Measurements from ENCODE around the gene PLK3. TPM values are rescaled to one million over a fixed set of nuclear protein-coding genes. Genes with fewer than 3 reads are reported as not detected.

PLK3 gene
- total and polyA plus RNA-seq, 10 of the 15 experiments (the other 5 are each of a cell fraction or from before 2014, with no cell fraction given), result 1.5 to 23.2 (median 12.1) TPM

- in situ Hi-C loops (cut with MboI) (no loop called here), intact Hi-C loops (cut with micrococcal nuclease; ENCODE audit: unreplicated experiment) (no loop called here)
- H2AFZ ChIP-seq (ENCODE audit: control insufficient read depth, low read depth, low read length), result no peak overlapping the region
- H3K79me2 ChIP-seq (ENCODE audit: control insufficient read depth, insufficient read depth, low read length), result no peaks in the 10 kb centered on the region
- 100% methylated on average over 1 of the region's 1 CpG for WGBS (ENCODE audit: insufficient coverage, insufficient replicate concordance, low lambda C conversion rate, missing lambda C conversion rate)
- H3K36me3 ChIP-seq (ENCODE audit: control insufficient read depth in 2 of 2, insufficient read depth in 2 of 2, low read length in 1 of 2), result peaks cover 0 to 5% of the 10 kb centered on the region in 2 experiments; a peak in 2 of 4 replicates
- DNase-seq (ENCODE audit: low read depth, low spot score) (no peak), ATAC-seq (no peak), FAIRE-seq (no peak)
- H3K27me3 ChIP-seq (replicated peaks in 1 of 2; ENCODE audit: control insufficient read depth in 2 of 2, insufficient read depth in 2 of 2, low read length in 1 of 2), result no peaks in the 10 kb centered on the region
- BruUV-seq (replicated peaks), result no TSS peak
- no peaks in the 10 kb centered on the region for H4K20me1 ChIP-seq (ENCODE audit: control insufficient read depth, insufficient read depth)
- H3K9me3 ChIP-seq (replicated peaks; ENCODE audit: control insufficient read depth, insufficient read depth, low read length), result no peaks in the 10 kb centered on the region
- H3K4me1 ChIP-seq (ENCODE audit: control insufficient read depth, insufficient read depth, low read length), result peaks cover 3% of the 10 kb centered on the region; the same call in 1 of the 2 replicates
- H3K4me3 ChIP-seq, result no peak overlapping the region
- H3K9ac ChIP-seq (ENCODE audit: control insufficient read depth, insufficient read depth, low read length), result no peak overlapping the region
- no peak overlapping the region for H3K4me2 ChIP-seq (ENCODE audit: control insufficient read depth, insufficient read depth)
- H3K27ac ChIP-seq (ENCODE audit: control insufficient read depth, insufficient read depth), result no peak overlapping the region
- ChIA-PET POLR2A (no interaction called here), SMC1A (ENCODE audit: uncharacterized antibody, unreplicated experiment) (no interaction called here), RAD21 (ENCODE audit: unreplicated experiment) (no interaction called here), CTCF (no interaction called here)
- TF ChIP-seq BHLHE40 (IDR thresholded peaks at IDR 0.05; ENCODE audit: borderline replicate concordance in 1 of 2, low read depth in 2 of 2, low read length in 1 of 2) (no peak), SMARCA5 (IDR thresholded peaks at IDR 0.05) (no peak), IKZF1 (conservative IDR thresholded peaks at IDR 0.05) (no peak), KDM1A (IDR thresholded peaks at IDR 0.05; ENCODE audit: borderline replicate concordance) (no peak), CHD1 (IDR thresholded peaks at IDR 0.05; ENCODE audit: low read depth, low read length) (no peak)
Observed at GRCh38 chr1:44854970-44855369, 54.8 kb downstream of the PLK3 start.

Small RNAs within 50 kb of the gene (small RNA-seq; reads per million reads assigned to genes)
- not detected for gene AL136380.1
- 272 reads per million, percentile 99 among the genes with 10 or more reads in this experiment for gene SNORD38A
- not detected for gene SNORD38B
- gene SNORD46, result 3,353 reads per million, percentile 100 among the genes with 10 or more reads in this experiment
- gene SNORD55, result not detected

Other genes with a start within 250 kb of the PLK3 start
Only the 7 nearest of the 12 such genes appear.
- gene RNU5D-1, start 69.2 kb upstream of the PLK3 start, total RNA-seq (2014; rRNA removed), result not detected in 2 replicates
- not detected in 2 replicates for gene RNU5D-1, start 69.2 kb upstream of the PLK3 start, total RNA-seq (2014; rRNA removed; fragmentation: Illumina TruSeq; extraction: Trizol)
- not detected in 2 replicates for gene RNU5D-1, start 69.2 kb upstream of the PLK3 start, total RNA-seq (2021)
- gene RNU5D-1, start 69.2 kb upstream of the PLK3 start, polyA plus RNA-seq (2011; rRNA removed), result not detected in 2 replicates
- not detected in 2 replicates for gene RNU5D-1, start 69.2 kb upstream of the PLK3 start, polyA plus RNA-seq (2014; fragmentation: Illumina TruSeq; extraction: Trizol)
- not detected for gene RNU5D-1, start 69.2 kb upstream of the PLK3 start, polyA plus RNA-seq (2014; fragmentation: Nextera tagmentation; extraction: Ambion mirVana)
- gene RNU5D-1, start 69.2 kb upstream of the PLK3 start, polyA plus RNA-seq (2014; rRNA removed), result not detected in 2 replicates
- gene RNU5D-1, start 69.2 kb upstream of the PLK3 start, polyA plus RNA-seq (2016; fragmentation: Nextera tagmentation; extraction: Ambion mirVana), result not detected
- gene KIF2C, start 60.5 kb upstream of the PLK3 start, total RNA-seq (2014; rRNA removed), result 73.1 and 78.7 TPM in 2 replicates
- gene KIF2C, start 60.5 kb upstream of the PLK3 start, total RNA-seq (2014; rRNA removed; fragmentation: Illumina TruSeq; extraction: Trizol), result 80.7 and 85.6 TPM in 2 replicates
- 75.0 and 81.9 TPM in 2 replicates for gene KIF2C, start 60.5 kb upstream of the PLK3 start, total RNA-seq (2021)
- gene KIF2C, start 60.5 kb upstream of the PLK3 start, polyA plus RNA-seq (2011; rRNA removed), result 95.0 and 97.8 TPM in 2 replicates
- gene KIF2C, start 60.5 kb upstream of the PLK3 start, polyA plus RNA-seq (2014; fragmentation: Illumina TruSeq; extraction: Trizol), result 88.9 and 99.3 TPM in 2 replicates
- 10 to 100 TPM; 42.3 to 45.5 TPM for gene KIF2C, start 60.5 kb upstream of the PLK3 start, polyA plus RNA-seq (2014; fragmentation: Nextera tagmentation; extraction: Ambion mirVana)
- gene KIF2C, start 60.5 kb upstream of the PLK3 start, polyA plus RNA-seq (2014; rRNA removed), result 70.8 and 75.1 TPM in 2 replicates
- 100 to 1,000 TPM in 1 of 2 experiments, 10 to 100 TPM in 1; 99.3 to 104 TPM for gene KIF2C, start 60.5 kb upstream of the PLK3 start, polyA plus RNA-seq (2016; fragmentation: Nextera tagmentation; extraction: Ambion mirVana)
- gene RPS8, start 24.8 kb upstream of the PLK3 start, total RNA-seq (2014; rRNA removed), result 3,351 and 3,453 TPM in 2 replicates
- 3,065 and 3,117 TPM in 2 replicates for gene RPS8, start 24.8 kb upstream of the PLK3 start, total RNA-seq (2014; rRNA removed; fragmentation: Illumina TruSeq; extraction: Trizol)
- 3,050 and 3,180 TPM in 2 replicates for gene RPS8, start 24.8 kb upstream of the PLK3 start, total RNA-seq (2021)
- gene RPS8, start 24.8 kb upstream of the PLK3 start, polyA plus RNA-seq (2011; rRNA removed), result 2,404 and 2,482 TPM in 2 replicates
- 1,912 and 2,704 TPM in 2 replicates for gene RPS8, start 24.8 kb upstream of the PLK3 start, polyA plus RNA-seq (2014; fragmentation: Illumina TruSeq; extraction: Trizol)
- gene RPS8, start 24.8 kb upstream of the PLK3 start, polyA plus RNA-seq (2014; fragmentation: Nextera tagmentation; extraction: Ambion mirVana), result 1,000 to 10,000 TPM; 2,238 to 3,059 TPM
- gene RPS8, start 24.8 kb upstream of the PLK3 start, polyA plus RNA-seq (2014; rRNA removed), result 3,141 and 3,461 TPM in 2 replicates
- 1,000 to 10,000 TPM; 1,296 to 1,343 TPM for gene RPS8, start 24.8 kb upstream of the PLK3 start, polyA plus RNA-seq (2016; fragmentation: Nextera tagmentation; extraction: Ambion mirVana)
- 0.65 and 0.85 TPM in 2 replicates for gene BEST4, start 12.2 kb upstream of the PLK3 start, total RNA-seq (2014; rRNA removed)
- 0.40 and 0.46 TPM in 2 replicates for gene BEST4, start 12.2 kb upstream of the PLK3 start, total RNA-seq (2014; rRNA removed; fragmentation: Illumina TruSeq; extraction: Trizol)
- 1.3 and 1.5 TPM in 2 replicates for gene BEST4, start 12.2 kb upstream of the PLK3 start, total RNA-seq (2021)
- gene BEST4, start 12.2 kb upstream of the PLK3 start, polyA plus RNA-seq (2011; rRNA removed), result 0.08 TPM in 1 of 2 replicates, not detected in the other
- gene BEST4, start 12.2 kb upstream of the PLK3 start, polyA plus RNA-seq (2014; fragmentation: Illumina TruSeq; extraction: Trizol), result 0.38 and 0.73 TPM in 2 replicates
- gene BEST4, start 12.2 kb upstream of the PLK3 start, polyA plus RNA-seq (2014; fragmentation: Nextera tagmentation; extraction: Ambion mirVana), result under 1 TPM; 0.06 to 0.20 TPM
- 0.76 and 0.94 TPM in 2 replicates for gene BEST4, start 12.2 kb upstream of the PLK3 start, polyA plus RNA-seq (2014; rRNA removed)
- under 1 TPM; 0.43 to 0.98 TPM for gene BEST4, start 12.2 kb upstream of the PLK3 start, polyA plus RNA-seq (2016; fragmentation: Nextera tagmentation; extraction: Ambion mirVana)
- not detected in 2 replicates for gene DYNLT4, start 7.0 kb downstream of the PLK3 start, total RNA-seq (2014; rRNA removed)
- not detected in 2 replicates for gene DYNLT4, start 7.0 kb downstream of the PLK3 start, total RNA-seq (2014; rRNA removed; fragmentation: Illumina TruSeq; extraction: Trizol)
- gene DYNLT4, start 7.0 kb downstream of the PLK3 start, total RNA-seq (2021), result 0.28 and 0.45 TPM in 2 replicates
- gene DYNLT4, start 7.0 kb downstream of the PLK3 start, polyA plus RNA-seq (2011; rRNA removed), result not detected in 2 replicates
- not detected in 2 replicates for gene DYNLT4, start 7.0 kb downstream of the PLK3 start, polyA plus RNA-seq (2014; fragmentation: Illumina TruSeq; extraction: Trizol)
- not detected for gene DYNLT4, start 7.0 kb downstream of the PLK3 start, polyA plus RNA-seq (2014; fragmentation: Nextera tagmentation; extraction: Ambion mirVana)
- not detected in 2 replicates for gene DYNLT4, start 7.0 kb downstream of the PLK3 start, polyA plus RNA-seq (2014; rRNA removed)
- gene DYNLT4, start 7.0 kb downstream of the PLK3 start, polyA plus RNA-seq (2016; fragmentation: Nextera tagmentation; extraction: Ambion mirVana), result under 1 TPM in 1 of 2 experiments, not detected in 1; 0.23 TPM
- gene BTBD19, start 8.1 kb downstream of the PLK3 start, total RNA-seq (2014; rRNA removed), result 0.44 and 1.1 TPM in 2 replicates
- 0.18 and 0.45 TPM in 2 replicates for gene BTBD19, start 8.1 kb downstream of the PLK3 start, total RNA-seq (2014; rRNA removed; fragmentation: Illumina TruSeq; extraction: Trizol)
- gene BTBD19, start 8.1 kb downstream of the PLK3 start, total RNA-seq (2021), result 1.6 and 2.7 TPM in 2 replicates
- gene BTBD19, start 8.1 kb downstream of the PLK3 start, polyA plus RNA-seq (2011; rRNA removed), result 0.30 and 0.67 TPM in 2 replicates
- 0.29 and 0.37 TPM in 2 replicates for gene BTBD19, start 8.1 kb downstream of the PLK3 start, polyA plus RNA-seq (2014; fragmentation: Illumina TruSeq; extraction: Trizol)
- under 1 TPM; 0.13 to 0.40 TPM for gene BTBD19, start 8.1 kb downstream of the PLK3 start, polyA plus RNA-seq (2014; fragmentation: Nextera tagmentation; extraction: Ambion mirVana)
- gene BTBD19, start 8.1 kb downstream of the PLK3 start, polyA plus RNA-seq (2014; rRNA removed), result 1.0 and 3.0 TPM in 2 replicates
- under 1 TPM; 0.18 to 0.23 TPM for gene BTBD19, start 8.1 kb downstream of the PLK3 start, polyA plus RNA-seq (2016; fragmentation: Nextera tagmentation; extraction: Ambion mirVana)
- 0.11 and 0.27 TPM in 2 replicates for gene PTCH2, start 42.9 kb downstream of the PLK3 start, total RNA-seq (2014; rRNA removed)
- gene PTCH2, start 42.9 kb downstream of the PLK3 start, total RNA-seq (2014; rRNA removed; fragmentation: Illumina TruSeq; extraction: Trizol), result 7.6 and 8.4 TPM in 2 replicates
- gene PTCH2, start 42.9 kb downstream of the PLK3 start, total RNA-seq (2021), result 0.87 and 0.96 TPM in 2 replicates
- 0.07 and 0.16 TPM in 2 replicates for gene PTCH2, start 42.9 kb downstream of the PLK3 start, polyA plus RNA-seq (2011; rRNA removed)
- gene PTCH2, start 42.9 kb downstream of the PLK3 start, polyA plus RNA-seq (2014; fragmentation: Illumina TruSeq; extraction: Trizol), result 0.03 TPM in 1 of 2 replicates, not detected in the other
- gene PTCH2, start 42.9 kb downstream of the PLK3 start, polyA plus RNA-seq (2014; fragmentation: Nextera tagmentation; extraction: Ambion mirVana), result under 1 TPM; 0.06 to 0.18 TPM
- gene PTCH2, start 42.9 kb downstream of the PLK3 start, polyA plus RNA-seq (2014; rRNA removed), result 0.06 and 0.09 TPM in 2 replicates
- gene PTCH2, start 42.9 kb downstream of the PLK3 start, polyA plus RNA-seq (2016; fragmentation: Nextera tagmentation; extraction: Ambion mirVana), result under 1 TPM; 0.04 to 0.33 TPM

Measured in GM12878 (cell line).